Liver (tissue), 3 donors: ENCODE results near the gene ITPA.

Source experiments
- JUND ChIP-seq, 2 donors: IDR thresholded peaks; 2 replicates each; pipeline ENCODE4 v1.6.1; 2016; ENCODE audit warnings: antibody characterized with exemption in 2 of 2
- RAD21 ChIP-seq, 2 donors: IDR thresholded peaks; 2 replicates each; pipeline ENCODE4 v1.6.1; 2016; ENCODE audit warnings: antibody characterized with exemption in 2 of 2, mild to moderate bottlenecking in 2 of 2
- YY1 ChIP-seq: IDR thresholded peaks from 2 replicates; pipeline ENCODE4 v1.6.1; 2016; ENCODE audit warnings: antibody characterized with exemption, mild to moderate bottlenecking
- TF ChIP-seq, protein P1 (sequence below): fragments of 150-350 bp; IDR thresholded peaks from 2 replicates; pipeline ENCODE4 v1.5.1; 2017; ENCODE audit warnings: improper control_type of control experiment, low read depth, low read length; ENCODE audit not compliant: missing input control
- TF ChIP-seq, protein P2 (sequence below): IDR thresholded peaks from 2 replicates; pipeline ENCODE4 v1.6.1; 2016; ENCODE audit warnings: antibody characterized with exemption
- donor health status: healthy.
- donor health status: healthy.

DNA sequence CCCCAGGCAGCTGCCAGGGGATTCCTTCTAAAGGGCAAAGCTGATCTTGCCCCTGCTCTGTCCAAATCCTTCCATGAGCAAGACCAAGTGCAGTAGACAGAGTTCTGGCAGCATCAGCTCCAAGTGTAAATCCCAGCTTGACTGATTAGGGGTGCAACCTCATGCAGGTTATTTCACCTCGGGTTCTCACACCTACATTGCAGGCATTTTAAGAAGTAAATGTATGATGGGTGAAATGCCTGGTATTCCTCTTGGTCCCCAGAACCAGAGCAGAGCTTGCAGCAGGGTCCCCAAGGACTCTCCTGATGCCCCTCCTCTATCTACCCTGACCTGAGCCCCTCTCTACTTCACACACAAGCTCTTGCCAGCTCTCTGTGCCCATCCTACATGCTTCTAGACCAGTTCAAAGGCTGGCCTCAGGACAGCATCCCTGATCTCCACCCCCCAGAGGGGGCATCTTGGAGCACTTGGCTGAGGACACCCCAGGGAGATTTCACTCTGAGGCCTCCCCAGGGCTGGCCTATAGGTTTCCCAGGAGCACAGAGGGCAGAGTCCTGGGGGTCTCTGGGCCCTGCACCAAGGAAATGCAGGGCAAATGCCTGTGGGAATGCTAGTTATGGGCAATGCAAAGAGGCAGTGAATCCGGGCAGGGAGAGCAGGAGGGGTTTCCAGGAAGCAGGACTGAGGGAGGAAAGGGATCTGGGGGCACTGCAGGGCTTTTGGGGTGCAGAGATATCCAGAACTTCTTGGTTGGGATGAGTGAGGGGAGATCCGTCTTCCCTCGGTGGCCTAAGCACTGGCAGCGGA, 37.0 kb upstream of the ITPA start:
- TF ChIP-seq, protein P1, sequence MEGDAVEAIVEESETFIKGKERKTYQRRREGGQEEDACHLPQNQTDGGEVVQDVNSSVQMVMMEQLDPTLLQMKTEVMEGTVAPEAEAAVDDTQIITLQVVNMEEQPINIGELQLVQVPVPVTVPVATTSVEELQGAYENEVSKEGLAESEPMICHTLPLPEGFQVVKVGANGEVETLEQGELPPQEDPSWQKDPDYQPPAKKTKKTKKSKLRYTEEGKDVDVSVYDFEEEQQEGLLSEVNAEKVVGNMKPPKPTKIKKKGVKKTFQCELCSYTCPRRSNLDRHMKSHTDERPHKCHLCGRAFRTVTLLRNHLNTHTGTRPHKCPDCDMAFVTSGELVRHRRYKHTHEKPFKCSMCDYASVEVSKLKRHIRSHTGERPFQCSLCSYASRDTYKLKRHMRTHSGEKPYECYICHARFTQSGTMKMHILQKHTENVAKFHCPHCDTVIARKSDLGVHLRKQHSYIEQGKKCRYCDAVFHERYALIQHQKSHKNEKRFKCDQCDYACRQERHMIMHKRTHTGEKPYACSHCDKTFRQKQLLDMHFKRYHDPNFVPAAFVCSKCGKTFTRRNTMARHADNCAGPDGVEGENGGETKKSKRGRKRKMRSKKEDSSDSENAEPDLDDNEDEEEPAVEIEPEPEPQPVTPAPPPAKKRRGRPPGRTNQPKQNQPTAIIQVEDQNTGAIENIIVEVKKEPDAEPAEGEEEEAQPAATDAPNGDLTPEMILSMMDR: no peak
- TF ChIP-seq YY1 (no peak), RAD21 (IDR thresholded peaks at IDR 0.05) (no peak), JUND (IDR thresholded peaks at IDR 0.05) (no peak)
- TF ChIP-seq, protein P2, sequence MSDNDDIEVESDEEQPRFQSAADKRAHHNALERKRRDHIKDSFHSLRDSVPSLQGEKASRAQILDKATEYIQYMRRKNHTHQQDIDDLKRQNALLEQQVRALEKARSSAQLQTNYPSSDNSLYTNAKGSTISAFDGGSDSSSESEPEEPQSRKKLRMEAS: no peak
